GM23338 (cell line): ENCODE data around the gene OTOS. TPM values are rescaled to one million over a fixed set of nuclear protein-coding genes. Genes with fewer than 3 reads are reported as not detected.

Experiments used
- ATAC-seq: fragments of 200-7000 bp; cut with Tn5 transposase; 3 replicates; pipeline ENCODE4 v1.9.1; 2020
- DNase-seq: peaks from one replicate; pipeline ENCODE4 v3.0.0-alpha.2; 2015; ENCODE audit warnings: low spot score
- H2AFZ ChIP-seq: fragments of 200-600 bp; sonication (generic); 2 replicates; pipeline ENCODE4 v1.8.0; 2016; ENCODE audit warnings: antibody characterized with exemption, mild to moderate bottlenecking, moderate library complexity
- H3F3A ChIP-seq: fragments of 200-600 bp; sonication (generic); replicated peaks from 2 replicates; pipeline ENCODE4 v1.8.0; 2017; ENCODE audit warnings: antibody characterized with exemption, mixed run types, low read depth
- H3K27ac ChIP-seq: fragments of 200-600 bp; sonication (generic); 2 replicates; pipeline ENCODE4 v1.6.1; 2016; ENCODE audit warnings: low read depth
- H3K27me3 ChIP-seq: fragments of 200-600 bp; sonication (generic); 2 replicates; pipeline ENCODE4 v1.8.0; 2016; ENCODE audit warnings: mild to moderate bottlenecking, mixed run types, moderate library complexity; ENCODE audit not compliant: insufficient read depth
- H3K36me3 ChIP-seq: fragments of 200-600 bp; sonication (generic); 2 replicates; pipeline ENCODE4 v1.8.0; 2016; ENCODE audit warnings: mild to moderate bottlenecking; ENCODE audit not compliant: insufficient read depth
- H3K4me1 ChIP-seq: fragments of 200-600 bp; sonication (generic); 2 replicates; pipeline ENCODE4 v1.8.0; 2016; ENCODE audit warnings: mild to moderate bottlenecking, moderate library complexity; ENCODE audit not compliant: insufficient read depth
- H3K4me2 ChIP-seq: fragments of 200-600 bp; sonication (generic); 2 replicates; pipeline ENCODE4 v1.7.1; 2017; ENCODE audit warnings: mixed run types
- H3K4me3 ChIP-seq: fragments of 200-600 bp; sonication (generic); 2 replicates; pipeline ENCODE4 v1.6.1; 2016; ENCODE audit warnings: mixed run types
- H3K79me2 ChIP-seq: fragments of 200-600 bp; sonication (generic); replicated peaks from 2 replicates; pipeline ENCODE4 v1.8.0; 2017; ENCODE audit warnings: mild to moderate bottlenecking; ENCODE audit not compliant: insufficient read depth
- H3K9me2 ChIP-seq: fragments of 200-600 bp; sonication (generic); 2 replicates; pipeline ENCODE4 v1.8.0; 2017; ENCODE audit not compliant: insufficient read depth
- H4K20me1 ChIP-seq: fragments of 200-600 bp; sonication (generic); replicated peaks from 2 replicates; pipeline ENCODE4 v1.8.0; 2017; ENCODE audit warnings: mild to moderate bottlenecking; ENCODE audit not compliant: insufficient read depth
- H3K27ac Mint-ChIP-seq: 2 replicates; pipeline ENCODE4 v1.8.0; 2020; ENCODE audit warnings: inconsistent platforms, mild to moderate bottlenecking, moderate library complexity, mixed read lengths
- H3K27me3 Mint-ChIP-seq: 3 replicates; pipeline ENCODE4 v1.8.0; 2022; ENCODE audit warnings: low read depth, mild to moderate bottlenecking, moderate library complexity, mixed read lengths, inconsistent platforms; ENCODE audit not compliant: insufficient read depth, poor library complexity
- H3K36me3 Mint-ChIP-seq: 3 replicates; pipeline ENCODE4 v1.8.0; 2021; ENCODE audit warnings: low read depth, mild to moderate bottlenecking, inconsistent platforms, moderate library complexity, mixed read lengths
- H3K4me1 Mint-ChIP-seq: 3 replicates; pipeline ENCODE4 v1.8.0; 2020; ENCODE audit warnings: mild to moderate bottlenecking, inconsistent platforms, mixed read lengths
- H3K4me3 Mint-ChIP-seq: 3 replicates; pipeline ENCODE4 v1.8.0; 2021; ENCODE audit warnings: moderate library complexity, mild to moderate bottlenecking, inconsistent platforms, mixed read lengths
- H3K9me3 Mint-ChIP-seq: 3 replicates; pipeline ENCODE4 v1.8.0; 2020; ENCODE audit warnings: moderate library complexity, mild to moderate bottlenecking, inconsistent platforms, mixed read lengths
- CTCF ChIP-seq, 2 experiments: fragments of 200-600 bp in 1 of 2; sonication (generic) in 1 of 2; conservative IDR thresholded peaks; 2 replicates each; pipeline versions ENCODE4 v1.5.1 to v1.6.1; 2016 to 2017; ENCODE audit warnings: antibody characterized with exemption in 2 of 2, low read depth in 2 of 2, mild to moderate bottlenecking in 2 of 2, moderate library complexity in 1 of 2
- ETS1 ChIP-seq: IDR thresholded peaks from 2 replicates; pipeline ENCODE4 v1.6.1; 2016; ENCODE audit warnings: antibody characterized with exemption
- EZH2 ChIP-seq: fragments of 200-600 bp; sonication (generic); IDR thresholded peaks from one replicate; pipeline ENCODE4 v1.8.0; 2017; ENCODE audit warnings: antibody characterized with exemption, mild to moderate bottlenecking, low read depth; ENCODE audit not compliant: unreplicated experiment
- EZH2phosphoT487 ChIP-seq: fragments of 200-600 bp; sonication (generic); IDR thresholded peaks from one replicate; pipeline ENCODE4 v1.8.1; 2018; ENCODE audit warnings: antibody characterized with exemption; ENCODE audit not compliant: unreplicated experiment
- JUNB ChIP-seq: IDR thresholded peaks from one replicate; pipeline ENCODE4 v1.6.1; 2016; ENCODE audit warnings: antibody characterized with exemption; ENCODE audit not compliant: unreplicated experiment
- POLR2AphosphoS5 ChIP-seq: IDR thresholded peaks from 2 replicates; pipeline ENCODE4 v1.6.1; 2016; ENCODE audit warnings: antibody characterized with exemption, low read depth
- REST ChIP-seq: IDR thresholded peaks from one replicate; pipeline ENCODE4 v1.6.1; 2018; ENCODE audit warnings: antibody characterized with exemption; ENCODE audit not compliant: unreplicated experiment
- STAT1 ChIP-seq: IDR thresholded peaks from one replicate; pipeline ENCODE4 v1.6.1; 2016; ENCODE audit warnings: antibody characterized with exemption; ENCODE audit not compliant: unreplicated experiment
- ZNF114 ChIP-seq: fragments of 250-450 bp; sonication (Bioruptor Pico); IDR thresholded peaks from 2 replicates; pipeline ENCODE4 v1.5.0; 2020; ENCODE audit warnings: mild to moderate bottlenecking, moderate library complexity
- ZNF331 ChIP-seq: fragments of 250-450 bp; sonication (Bioruptor Pico); IDR thresholded peaks from 2 replicates; pipeline ENCODE4 v1.5.0; 2020; ENCODE audit warnings: low read depth, mild to moderate bottlenecking, moderate library complexity
- ZNF462 ChIP-seq: fragments of 250-450 bp; sonication (Bioruptor Pico); IDR thresholded peaks from 2 replicates; pipeline ENCODE4 v1.5.0; 2020; ENCODE audit warnings: mild to moderate bottlenecking, moderate library complexity
- polyA plus RNA-seq: library from polyadenylated mRNA; unstranded; fragments of >200 nt; fragmentation: Nextera tagmentation; extraction: Ambion mirVana; gene quantifications from 2 replicates; pipeline ENCODE4 v1.2.1, GENCODE V29; 2016
- total RNA-seq: library from RNA; depleted of rRNA; stranded (reverse); fragments of >200 nt; shearing (Covaris generic); gene quantifications from 2 replicates; pipeline ENCODE4 v1.2.3, GENCODE V29; 2014

Gene OTOS
- total and polyA plus RNA-seq, 2 experiments from 2014 or later = 0.40 TPM; not detected in 1

GRCh38 chr2:240146627-240147278, 6.3 kb upstream of the OTOS start:
- ATAC-seq = no peak
- Histone ChIP-seq H3K27me3 (no peaks in the 10 kb centered on the region), H3K27ac (no peak overlapping the region)

More at GRCh38 chr2:240146627-240147278, 6.3 kb upstream of the OTOS start:
- H3K36me3 Mint-ChIP-seq = no peaks in the 10 kb centered on the region
- H2AFZ ChIP-seq = no peak overlapping the region
- no peaks in the 10 kb centered on the region; the same call in 1 of the 2 replicates for H3K4me1 ChIP-seq
- H4K20me1 ChIP-seq = no peaks in the 10 kb centered on the region
- H3K4me3 Mint-ChIP-seq = no peak overlapping the region
- DNase-seq = no peak
- H3K4me1 Mint-ChIP-seq = no peaks in the 10 kb centered on the region; the same call in 2 of the 3 replicates
- no peaks in the 10 kb centered on the region for H3F3A ChIP-seq
- H3K27me3 Mint-ChIP-seq = peaks cover 4% of the 10 kb centered on the region
- H3K79me2 ChIP-seq = no peaks in the 10 kb centered on the region
- H3K27ac Mint-ChIP-seq = no peak overlapping the region
- no peak overlapping the region for H3K4me3 ChIP-seq
- H3K9me3 Mint-ChIP-seq = peaks cover 3% of the 10 kb centered on the region; the same call in 1 of the 3 replicates
- no peaks in the 10 kb centered on the region for H3K9me2 ChIP-seq
- H3K36me3 ChIP-seq = no peaks in the 10 kb centered on the region
- H3K4me2 ChIP-seq = no peak overlapping the region
- TF ChIP-seq EZH2 (no peak), JUNB (no peak), STAT1 (no peak), CTCF (conservative IDR thresholded peaks at IDR 0.05; ENCODE audit: low read depth in 2 of 2) (no peak), EZH2phosphoT487 (no peak), ZNF462 (no peak), ZNF331 (CRISPR knock-in tag) (no peak), ZNF114 (CRISPR knock-in tag) (no peak), REST (no peak), POLR2AphosphoS5 (no peak), ETS1 (no peak)
